WTC11 (cell line): ENCODE results near the gene DNAI1. TPM values are rescaled to one million over a fixed set of nuclear protein-coding genes. Genes with fewer than 3 reads are reported as not detected.

ENCODE experiments used
- ATAC-seq: fragments of 200-7000 bp; cut with Tn5 transposase; 2 replicates; pipeline ENCODE4 v1.10.0; 2021; ENCODE audit warnings: mild to moderate bottlenecking, moderate library complexity
- CTCF ChIA-PET: fragments of 300-600 bp; sonication (Branson Sonifier 250); formaldehyde crosslinking; loops from one replicate; lab custom pipeline; 2021; ENCODE audit warnings: antibody characterized with exemption; lab: Charles Lee
- POLR2A ChIA-PET: fragments of 350-600 bp; sonication (Branson Sonifier 250); formaldehyde crosslinking; loops from one replicate; lab custom pipeline; 2021; ENCODE audit warnings: antibody characterized with exemption; lab: Charles Lee
- DNase-seq: peaks from one replicate; pipeline ENCODE4 v3.0.0; 2021; ENCODE audit warnings: low spot score
- H3K27ac Mint-ChIP-seq: 2 replicates; pipeline ENCODE4 v1.8.0; 2021; ENCODE audit warnings: mixed read lengths
- H3K27me3 Mint-ChIP-seq: 2 replicates; pipeline ENCODE4 v1.8.0; 2021; ENCODE audit warnings: low read depth, mild to moderate bottlenecking, moderate library complexity, mixed read lengths
- H3K36me3 Mint-ChIP-seq: 2 replicates; pipeline ENCODE4 v1.8.0; 2021; ENCODE audit warnings: mixed read lengths
- H3K4me1 Mint-ChIP-seq: 2 replicates; pipeline ENCODE4 v1.8.0; 2022; ENCODE audit warnings: mixed read lengths
- H3K4me3 Mint-ChIP-seq: 2 replicates; pipeline ENCODE4 v1.8.0; 2021; ENCODE audit warnings: mild to moderate bottlenecking, moderate library complexity, mixed read lengths
- H3K9me3 Mint-ChIP-seq: 2 replicates; pipeline ENCODE4 v1.8.0; 2021; ENCODE audit warnings: mixed read lengths
- AFF4 ChIP-seq: sonication (generic); formaldehyde crosslinking; IDR thresholded peaks from 2 replicates; pipeline ENCODE4 v1.8.1; 2023; ENCODE audit warnings: mild to moderate bottlenecking, missing genetic modification reagents, borderline replicate concordance
- AR ChIP-seq: fragments of 250-450 bp; sonication (Bioruptor Pico); IDR thresholded peaks from 2 replicates; pipeline ENCODE4 v1.9.0; 2021; ENCODE audit warnings: mild to moderate bottlenecking
- ATF6 ChIP-seq: sonication (generic); formaldehyde crosslinking; IDR thresholded peaks from 2 replicates; pipeline ENCODE4 v1.8.1; 2023; ENCODE audit warnings: mild to moderate bottlenecking, missing genetic modification reagents
- CDX4 ChIP-seq: fragments of 250-450 bp; sonication (Bioruptor Pico); IDR thresholded peaks from 2 replicates; pipeline ENCODE4 v1.9.0; 2021; ENCODE audit warnings: moderate library complexity, mild to moderate bottlenecking, inconsistent platforms, borderline replicate concordance
- CREB1 ChIP-seq: sonication (generic); formaldehyde crosslinking; IDR thresholded peaks from 2 replicates; pipeline ENCODE4 v1.8.0; 2023; ENCODE audit warnings: mild to moderate bottlenecking, missing genetic modification reagents
- ELF4 ChIP-seq: sonication (generic); formaldehyde crosslinking; IDR thresholded peaks from 2 replicates; pipeline ENCODE4 v1.8.1; 2022; ENCODE audit warnings: low read depth, mild to moderate bottlenecking, moderate library complexity, missing genetic modification reagents
- FOXK1 ChIP-seq: sonication (generic); formaldehyde crosslinking; IDR thresholded peaks from 2 replicates; pipeline ENCODE4 v1.8.0; 2022; ENCODE audit warnings: mild to moderate bottlenecking, moderate library complexity, missing genetic modification reagents
- FOXP1 ChIP-seq: sonication (generic); formaldehyde crosslinking; IDR thresholded peaks from 2 replicates; pipeline ENCODE4 v1.8.0; 2022; ENCODE audit warnings: missing genetic modification reagents, mild to moderate bottlenecking, moderate library complexity, borderline replicate concordance
- FOXP4 ChIP-seq: sonication (generic); formaldehyde crosslinking; IDR thresholded peaks from 2 replicates; pipeline ENCODE4 v1.8.0; 2022; ENCODE audit warnings: mild to moderate bottlenecking, missing genetic modification reagents
- GRHL2 ChIP-seq: fragments of 250-450 bp; sonication (Bioruptor Pico); IDR thresholded peaks from 2 replicates; pipeline ENCODE4 v1.8.0; 2022; ENCODE audit warnings: mild to moderate bottlenecking, moderate library complexity; ENCODE audit not compliant: insufficient replicate concordance, severe bottlenecking
- JAZF1 ChIP-seq: fragments of 250-450 bp; sonication (Bioruptor Pico); IDR thresholded peaks from 2 replicates; pipeline ENCODE4 v1.9.0; 2021; ENCODE audit warnings: moderate library complexity, mild to moderate bottlenecking, inconsistent platforms
- NFYB ChIP-seq: sonication (generic); formaldehyde crosslinking; conservative IDR thresholded peaks from 2 replicates; pipeline ENCODE4 v1.8.0; 2022; ENCODE audit warnings: low read depth, missing genetic modification reagents
- OVOL2 ChIP-seq: fragments of 250-450 bp; sonication (Bioruptor Pico); IDR thresholded peaks from 2 replicates; pipeline ENCODE4 v1.9.0; 2021; ENCODE audit warnings: mild to moderate bottlenecking, borderline replicate concordance
- TP53 ChIP-seq: sonication (generic); formaldehyde crosslinking; IDR thresholded peaks from 2 replicates; pipeline ENCODE4 v1.8.1; 2023; ENCODE audit warnings: mild to moderate bottlenecking, missing genetic modification reagents
- ZMAT4 ChIP-seq: fragments of 250-450 bp; sonication (Bioruptor Pico); IDR thresholded peaks from 2 replicates; pipeline ENCODE4 v1.9.0; 2021; ENCODE audit warnings: mild to moderate bottlenecking
- ZNF281 ChIP-seq: sonication (generic); formaldehyde crosslinking; IDR thresholded peaks from 2 replicates; pipeline ENCODE4 v1.8.0; 2023; ENCODE audit warnings: mild to moderate bottlenecking, missing genetic modification reagents
- total RNA-seq: library from RNA; stranded (reverse); gene quantifications from 3 replicates; pipeline ENCODE4 v1.2.3, GENCODE V29; 2021

DNAI1 gene
- total RNA-seq, 1 experiment from 2014 or later = 2.1 TPM

GRCh38 chr9:34512131-34513078 lies 53.8 kb downstream of the DNAI1 start:
- Mint-ChIP-seq H3K36me3 (no peaks in the 10 kb centered on the region), H3K9me3 (no peaks in the 10 kb centered on the region), H3K4me3 (peak overlapping the region; percentile 43), H3K27ac (peak overlapping the region; percentile 96), H3K4me1 (peaks cover 59% of the 10 kb centered on the region), H3K27me3 (no peaks in the 10 kb centered on the region)
- DNase-seq (no peak), ATAC-seq (peak; percentile 74)
- TF ChIP-seq FOXK1 (CRISPR knock-in tag) (peak; percentile 77), FOXP4 (CRISPR knock-in tag) (peak; percentile 98), GRHL2 (CRISPR knock-in tag) (no peak), CREB1 (no peak)
- ChIA-PET CTCF (interaction anchor here (0.9 to 5.0 kb wide), 14 partner anchors 10 to 133 kb away, joined by 3 to 40 read pairs (median 11); partner anchors contain the start of gene ENHO), POLR2A (interaction anchor here (1.7 kb wide), 1 partner anchor 35 kb away, joined by 5 read pairs; no protein-coding TSS in a partner anchor)

GRCh38 chr9:34513567-34514214 lies 55.1 kb downstream of the DNAI1 start:
- Mint-ChIP-seq H3K9me3 (no peaks in the 10 kb centered on the region), H3K4me1 (peaks cover 59% of the 10 kb centered on the region)
- CTCF ChIA-PET = interaction anchor here (0.6 to 5.0 kb wide), 13 partner anchors 10 to 120 kb away, joined by 3 to 40 read pairs (median 6); partner anchors contain the start of genes DNAI1, ENHO, FAM219A and RPP25L
- TF ChIP-seq ZNF281 (CRISPR knock-in tag) = no peak
- TF ChIP-seq AR (CRISPR knock-in tag) = no peak
- TF ChIP-seq AFF4 (CRISPR knock-in tag) = no peak
- TF ChIP-seq CDX4 (CRISPR knock-in tag) = no peak
- no peak for TF ChIP-seq ZMAT4 (CRISPR knock-in tag)
- TF ChIP-seq FOXP1 (CRISPR knock-in tag) = no peak; the same call in 1 of the 2 replicates
- no peak for TF ChIP-seq TP53 (CRISPR knock-in tag)
- TF ChIP-seq OVOL2 (CRISPR knock-in tag) = no peak
- no peak for TF ChIP-seq NFYB
- no peak for TF ChIP-seq ELF4
- no peak for TF ChIP-seq JAZF1 (CRISPR knock-in tag)
- TF ChIP-seq ATF6 = no peak

More at GRCh38 chr9:34513567-34514214, 55.1 kb downstream of the DNAI1 start:
- Mint-ChIP-seq H3K27me3 (no peaks in the 10 kb centered on the region), H3K36me3 (no peaks in the 10 kb centered on the region), H3K4me3 (peak overlapping the region; percentile 43), H3K27ac (peak overlapping the region; percentile 96)
- POLR2A ChIA-PET = interaction anchor here (1.7 kb wide), 1 partner anchor 34 kb away, joined by 5 read pairs; no protein-coding TSS in a partner anchor
- ATAC-seq (peak; percentile 78), DNase-seq (peak; percentile 72)
